Left renal cortex interstitium (tissue), 4 donors: ENCODE results near the gene TMEM239. TPM values are rescaled to one million over a fixed set of nuclear protein-coding genes. Genes with fewer than 3 reads are reported as not detected.
"Not testable (repeated sequence)": the region's sequence is repeated elsewhere in the genome, so short reads cannot be mapped to it uniquely, and the experiment has no call there.

Source experiments
- DNase-seq, 4 donors: peaks; one replicate each; pipeline ENCODE4 v3.0.0-alpha.2; 2013; ENCODE audit warnings: low read depth in 4 of 4, low spot score in 2 of 4, missing footprints in 1 of 4
- polyA plus RNA-seq, 4 donors: library from polyadenylated mRNA; unstranded; fragments of 120-200 nt; gene quantifications; one replicate each; pipeline ENCODE4 v1.2.1, GENCODE V29; 2013; ENCODE audit not compliant: insufficient read length in 4 of 4

TMEM239 gene
- polyA plus RNA-seq: under 1 TPM in 2 of 4 donors, not detected in 2; 0.07 to 0.09 TPM

DNA sequence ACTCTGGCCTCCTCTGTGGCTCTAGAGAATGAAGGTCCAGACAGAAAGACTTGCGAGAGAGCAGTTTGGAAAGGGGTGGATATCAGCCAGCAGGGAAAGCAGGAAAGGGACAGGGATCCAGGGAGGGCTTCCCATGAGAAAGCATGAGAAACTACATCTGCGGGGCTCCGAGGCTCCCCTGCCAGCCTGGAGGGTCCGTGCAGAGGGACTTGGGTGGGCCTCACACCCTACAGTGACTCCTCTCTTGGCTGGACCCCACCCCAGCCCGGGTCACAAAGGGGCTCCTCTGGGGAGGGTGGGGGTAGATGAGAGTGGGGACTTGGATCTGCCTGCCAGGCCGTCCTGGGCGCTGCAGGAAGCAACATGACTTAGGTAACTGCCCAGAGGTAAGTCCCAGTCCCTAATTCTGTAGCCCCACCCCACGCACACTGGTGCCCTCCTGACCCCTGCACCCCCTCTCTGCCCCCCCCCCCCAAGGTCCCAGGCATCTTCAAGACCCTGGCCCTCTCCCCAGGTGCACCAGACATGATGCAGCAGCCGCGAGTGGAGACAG lies at the start of gene TMEM239:
Gene TMEM239, plus strand, starts transcription at position 335 of the 553 bp plus-strand sequence. Its CDS starts 191 bp downstream, at position 526.
- DNase-seq: no peak

DNA sequence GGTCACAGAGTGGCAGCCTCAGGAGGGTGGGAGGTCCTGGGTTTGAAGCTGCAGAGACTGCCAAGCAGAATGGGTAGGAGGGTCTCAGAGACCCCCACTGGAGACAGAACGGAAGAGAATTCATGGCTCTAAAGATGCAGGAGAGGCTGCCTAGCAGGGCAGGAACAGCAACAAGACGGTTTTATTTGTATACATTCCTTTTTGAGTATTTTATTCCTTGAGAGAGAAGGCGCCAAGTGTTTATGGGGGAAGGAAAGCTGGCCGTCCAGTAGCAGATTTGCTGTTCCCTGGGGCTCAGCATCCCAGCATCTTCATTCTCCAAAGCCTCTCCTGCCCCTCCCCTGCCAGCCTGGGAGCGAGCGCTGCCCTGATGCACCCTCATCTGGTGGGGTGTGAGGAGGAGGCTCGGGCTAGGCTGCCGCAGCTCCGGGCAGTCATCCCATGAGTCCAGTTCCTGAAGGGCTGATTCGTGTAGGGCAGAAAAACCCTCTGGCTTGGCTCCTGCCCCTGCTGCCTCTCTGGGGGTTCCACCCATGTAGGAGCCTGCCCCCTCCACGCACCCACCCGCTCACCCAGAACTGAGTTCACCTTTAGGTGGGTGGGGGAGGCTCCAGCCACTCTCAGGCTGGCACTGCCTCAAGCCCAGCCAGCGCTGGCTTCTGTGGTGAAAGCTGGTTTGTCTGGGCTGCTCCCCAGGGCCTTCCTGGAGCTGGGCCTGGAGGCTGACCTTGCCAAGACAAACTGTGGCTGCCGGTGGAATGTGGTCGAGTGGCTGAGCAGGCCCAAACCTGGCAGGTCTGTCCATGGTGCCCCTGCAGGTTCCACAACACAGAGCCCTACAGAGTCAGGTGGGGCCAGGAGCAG lies 48.2 kb upstream of the TMEM239 start:
- no peak for DNase-seq

DNA sequence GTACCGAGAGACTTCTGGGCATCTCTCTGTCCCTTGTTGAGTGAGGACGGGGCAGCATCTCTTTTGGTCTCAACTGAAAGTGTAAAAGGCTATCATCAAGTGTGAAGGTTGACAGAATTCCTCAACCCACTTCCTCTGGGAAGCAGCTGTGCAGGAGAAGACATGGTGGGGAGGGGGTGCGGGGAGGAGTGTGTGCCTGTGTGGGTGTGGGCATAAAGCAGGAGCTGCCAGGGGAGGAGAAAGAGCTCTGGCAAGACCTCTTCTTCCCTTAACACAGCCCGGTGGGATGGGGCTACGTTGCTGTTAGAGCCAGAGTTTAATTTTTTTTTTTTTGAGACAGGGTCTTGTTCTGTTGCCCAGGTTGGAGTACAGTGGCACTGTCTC lies 47.5 kb upstream of the TMEM239 start:
- DNase-seq: no peak

DNA sequence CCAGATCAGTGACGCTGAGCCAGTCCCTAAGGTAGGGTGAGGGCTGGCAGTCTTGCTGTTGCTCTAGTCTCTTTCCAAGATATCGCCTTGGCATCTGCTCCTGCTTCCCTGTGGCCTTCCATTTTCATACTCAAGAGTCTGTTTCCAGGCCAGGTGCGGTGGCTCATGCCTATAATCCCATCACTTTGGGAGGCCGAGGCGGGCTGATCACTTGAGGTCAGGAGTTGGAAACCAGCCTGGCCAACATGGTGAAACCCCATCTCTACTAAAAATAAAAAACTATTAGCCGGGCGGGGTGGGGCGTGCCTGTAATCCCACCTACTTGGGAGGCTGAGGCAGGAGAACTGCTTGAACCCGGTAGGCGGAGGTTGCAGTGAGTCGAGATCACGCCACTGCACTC lies 46.1 kb upstream of the TMEM239 start:
- DNase-seq: not testable (repeated sequence)

DNA sequence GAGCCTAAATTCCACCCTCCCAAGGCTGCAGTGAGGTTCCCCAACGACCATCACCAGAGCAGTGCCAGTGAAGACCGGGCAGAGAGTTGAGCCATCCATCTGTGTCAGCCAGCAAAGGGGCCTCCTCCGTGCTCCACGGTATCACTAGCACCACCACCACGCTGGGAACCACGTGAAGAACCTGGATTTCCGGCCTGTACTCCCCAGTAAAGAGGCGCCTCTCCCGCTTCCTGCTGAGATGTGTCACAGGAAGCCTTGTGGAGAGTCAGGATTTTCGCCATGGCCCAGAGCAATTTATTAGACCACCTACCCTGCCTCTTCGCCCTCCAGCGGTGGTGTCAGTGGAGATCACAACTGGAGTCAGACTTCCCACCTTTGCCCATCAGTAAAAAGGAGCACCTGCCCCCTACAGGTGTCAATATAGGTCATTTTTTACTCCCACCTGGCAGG lies 44.5 kb upstream of the TMEM239 start:
- DNase-seq: no peak

DNA sequence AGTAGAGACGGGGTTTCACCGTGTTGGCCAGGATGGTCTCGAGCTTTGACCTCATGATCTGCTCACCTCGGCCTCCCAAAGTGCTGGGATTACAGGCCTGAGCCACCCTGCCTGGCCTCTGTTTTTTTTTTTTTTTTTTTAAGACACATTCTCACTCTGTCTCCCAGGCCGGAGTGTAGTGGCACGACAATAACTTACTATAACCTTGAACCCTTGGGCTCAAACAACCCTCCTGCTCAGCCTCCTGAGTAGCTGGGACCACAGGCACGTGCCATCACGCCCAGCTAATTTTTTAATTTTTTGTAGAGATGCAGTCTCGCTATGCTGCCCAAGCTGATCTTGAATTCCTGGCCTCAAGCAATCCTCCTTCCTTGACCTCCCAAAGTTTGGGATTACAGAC lies 42.4 kb upstream of the TMEM239 start:
- no peak for DNase-seq

DNA sequence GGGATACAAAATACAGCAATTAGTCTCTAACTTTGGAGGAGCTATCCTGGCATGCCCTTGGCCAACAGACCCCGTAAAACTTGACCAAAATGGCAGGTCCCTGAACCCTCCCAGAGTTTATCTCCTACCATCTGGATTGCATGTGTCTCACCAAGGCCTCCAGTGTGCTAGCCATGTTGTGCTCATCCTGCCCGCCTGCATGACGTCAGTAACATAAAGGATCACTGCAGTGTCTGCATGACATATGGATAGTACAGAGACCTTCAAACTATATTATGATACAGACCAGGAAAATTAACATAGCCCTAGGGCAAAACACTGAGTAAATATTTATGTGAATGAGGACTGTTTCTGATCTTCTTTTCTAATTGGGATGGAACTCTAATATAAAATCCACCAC lies 41.0 kb upstream of the TMEM239 start:
- no peak for DNase-seq

DNA sequence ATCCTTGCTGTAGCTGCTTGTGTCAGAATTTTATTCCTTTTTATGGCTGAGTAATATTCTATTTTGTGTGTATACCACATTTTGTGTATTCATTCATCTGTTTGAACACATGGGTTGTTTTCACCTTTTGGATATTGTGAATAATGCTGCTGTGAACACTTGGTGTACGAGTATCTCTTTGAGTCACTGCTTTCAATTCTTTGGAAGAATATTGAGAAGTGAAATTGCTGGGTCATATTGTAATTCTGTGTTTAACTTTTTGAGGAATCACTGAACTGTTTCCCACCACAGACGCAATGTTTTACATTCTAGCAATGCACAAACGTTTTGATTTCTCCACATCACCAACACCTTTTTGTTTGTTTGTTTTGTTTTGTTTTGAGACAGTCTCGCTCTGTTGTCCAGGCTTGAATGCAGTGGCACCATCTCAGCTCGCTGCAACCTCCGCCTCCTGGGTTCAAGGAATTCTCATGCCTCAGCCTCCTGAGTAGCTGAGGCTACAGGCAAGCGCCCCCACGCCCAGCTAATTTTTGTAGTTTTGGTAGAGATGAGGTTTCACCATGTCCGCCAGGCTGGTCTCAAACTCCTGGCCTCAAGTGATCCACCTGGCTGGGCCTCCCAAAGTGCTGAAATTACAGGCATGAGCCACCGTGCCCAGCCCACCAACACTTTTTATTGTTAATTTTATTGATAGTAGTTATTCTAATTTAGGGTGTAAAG lies 37.4 kb upstream of the TMEM239 start:
- no peak for DNase-seq

DNA sequence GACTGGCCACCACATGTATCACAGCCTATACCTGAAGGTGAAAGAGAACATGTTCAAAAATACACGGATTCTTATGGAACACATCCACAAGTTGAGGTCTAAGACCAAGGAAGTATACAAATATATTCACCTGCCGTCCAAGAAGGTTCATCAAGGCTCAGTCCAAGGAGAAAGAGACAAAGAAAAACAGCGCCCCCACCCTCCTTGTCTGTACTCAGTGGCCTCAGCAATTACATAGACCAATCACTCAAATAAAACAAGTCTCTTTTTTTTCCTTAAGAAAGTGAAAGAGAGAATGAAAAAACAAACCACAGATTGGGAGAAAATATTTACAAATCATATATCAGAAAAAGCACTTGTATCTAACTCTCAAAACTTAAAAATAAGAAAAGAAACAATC lies 35.2 kb upstream of the TMEM239 start:
- DNase-seq: no peak

DNA sequence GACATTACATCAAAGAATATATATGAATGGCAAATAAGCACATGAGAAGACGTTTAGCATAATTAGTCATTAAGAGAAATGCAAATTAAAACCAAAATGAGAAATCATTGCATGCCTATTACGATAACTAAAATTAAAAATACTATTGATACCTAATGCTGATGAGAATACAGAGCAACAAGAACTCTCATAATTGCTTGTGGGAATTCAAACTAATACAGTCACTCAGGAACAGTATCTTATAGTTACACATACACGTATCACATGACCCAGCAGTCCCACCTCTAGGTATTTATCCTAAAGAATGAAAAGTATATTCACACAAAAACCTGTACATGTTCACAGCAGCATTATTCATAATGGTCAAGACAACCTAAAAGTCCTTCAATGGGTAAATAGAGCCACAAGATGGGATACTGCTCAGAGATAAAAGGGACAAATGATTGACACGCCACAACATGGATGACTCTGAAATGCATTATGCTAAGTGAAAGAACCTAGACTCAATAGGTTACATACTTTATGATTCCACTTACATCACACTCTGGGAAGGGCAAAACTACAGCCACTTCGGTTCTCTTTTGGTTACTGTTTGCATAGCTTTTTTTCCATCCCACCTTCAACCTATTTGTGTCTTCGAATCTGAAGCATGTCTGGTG lies 32.1 kb upstream of the TMEM239 start:
- DNase-seq: no peak

DNA sequence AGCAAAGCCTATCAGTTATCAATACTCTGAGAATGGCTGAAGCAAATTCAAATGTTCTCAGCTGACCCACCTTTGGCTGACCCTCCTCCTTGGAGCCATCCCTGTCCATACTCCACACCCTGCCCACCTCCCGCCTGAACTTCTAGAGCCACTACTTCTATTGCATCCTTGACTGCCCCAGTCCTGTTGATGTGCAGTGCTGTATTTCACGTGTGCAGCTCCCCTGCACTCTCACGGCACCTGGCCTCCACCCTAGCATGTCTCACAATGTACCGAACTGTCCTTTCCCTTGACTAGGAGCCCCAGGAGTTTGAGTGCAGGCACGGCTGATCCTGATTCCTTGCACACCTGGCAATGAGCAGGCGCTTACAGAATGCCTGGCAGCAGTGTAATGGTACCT lies 22.7 kb upstream of the TMEM239 start:
- no peak for DNase-seq

DNA sequence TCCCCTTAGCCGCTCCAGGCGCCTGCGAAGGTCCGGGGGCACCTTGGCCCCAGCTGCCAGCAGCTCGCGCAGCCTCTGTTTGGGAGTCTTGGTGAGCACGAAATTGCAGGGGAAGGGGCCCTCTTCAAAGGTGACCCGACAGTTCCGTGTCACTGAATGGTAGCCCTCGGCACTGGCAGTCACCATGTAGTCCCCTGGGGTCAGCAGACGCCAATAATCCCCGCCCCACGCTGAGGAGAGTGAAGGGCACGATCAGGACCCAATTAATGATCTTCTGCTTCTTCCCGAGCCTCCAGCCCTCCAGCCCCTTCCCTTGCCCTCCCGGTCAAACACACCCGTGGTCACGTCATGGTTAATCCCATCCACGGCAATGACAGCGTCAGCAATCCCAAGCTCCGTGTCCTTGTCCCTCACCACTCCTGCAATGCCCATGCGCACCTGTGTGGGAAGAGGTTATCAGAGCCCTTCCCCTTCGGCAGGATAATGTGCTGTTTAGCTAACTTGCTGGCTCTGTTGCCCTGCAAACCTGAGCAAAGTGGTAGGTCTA lies 21.9 kb upstream of the TMEM239 start:
- DNase-seq: no peak

DNA sequence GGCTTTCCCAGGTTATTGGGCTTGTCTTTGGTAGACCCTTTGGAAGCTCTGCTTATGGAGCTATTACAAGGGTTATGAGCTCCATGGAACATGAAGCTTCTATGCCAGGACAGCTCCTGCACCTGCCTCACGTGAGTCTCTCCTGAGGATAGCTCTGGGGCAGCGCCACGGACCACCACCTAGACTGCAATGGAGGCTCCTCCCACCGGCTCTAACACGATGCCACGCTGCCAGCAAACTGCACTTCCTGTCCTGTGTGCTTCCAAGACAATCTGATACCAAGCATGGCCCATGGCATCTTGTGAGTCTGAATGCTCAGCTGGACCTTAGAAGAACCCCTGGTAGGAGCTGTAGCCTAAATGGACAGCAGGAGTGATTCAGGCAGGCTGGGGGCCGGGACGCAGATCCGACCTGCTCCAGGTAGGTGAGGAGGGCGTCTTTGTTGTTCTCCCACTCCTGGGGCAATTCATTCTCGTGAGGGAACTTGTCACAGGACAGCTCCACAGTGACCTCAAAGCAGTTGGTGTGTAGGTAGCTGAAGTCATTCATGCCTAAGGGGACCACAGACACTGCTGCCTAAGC lies 21.2 kb upstream of the TMEM239 start:
- no peak for DNase-seq

DNA sequence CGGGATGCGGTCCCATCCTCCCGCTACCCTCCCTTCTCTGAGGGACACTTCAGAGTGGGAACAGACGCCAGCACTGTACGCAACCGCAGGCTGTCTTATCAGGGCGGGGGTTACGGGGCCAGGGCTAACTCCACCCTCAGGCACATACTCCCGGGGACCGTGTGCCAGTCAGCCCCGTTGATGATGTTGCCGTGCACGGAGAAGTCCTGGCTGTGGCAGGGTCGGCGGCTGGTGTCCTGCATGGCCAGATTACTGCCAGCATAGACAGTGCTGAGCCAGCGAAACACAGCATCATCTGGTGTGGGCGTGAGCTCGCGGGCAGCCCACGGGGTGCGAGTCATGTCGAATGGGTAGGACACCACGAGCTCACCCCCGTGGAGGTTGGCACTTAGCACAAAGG lies 20.7 kb upstream of the TMEM239 start:
- no peak for DNase-seq

DNA sequence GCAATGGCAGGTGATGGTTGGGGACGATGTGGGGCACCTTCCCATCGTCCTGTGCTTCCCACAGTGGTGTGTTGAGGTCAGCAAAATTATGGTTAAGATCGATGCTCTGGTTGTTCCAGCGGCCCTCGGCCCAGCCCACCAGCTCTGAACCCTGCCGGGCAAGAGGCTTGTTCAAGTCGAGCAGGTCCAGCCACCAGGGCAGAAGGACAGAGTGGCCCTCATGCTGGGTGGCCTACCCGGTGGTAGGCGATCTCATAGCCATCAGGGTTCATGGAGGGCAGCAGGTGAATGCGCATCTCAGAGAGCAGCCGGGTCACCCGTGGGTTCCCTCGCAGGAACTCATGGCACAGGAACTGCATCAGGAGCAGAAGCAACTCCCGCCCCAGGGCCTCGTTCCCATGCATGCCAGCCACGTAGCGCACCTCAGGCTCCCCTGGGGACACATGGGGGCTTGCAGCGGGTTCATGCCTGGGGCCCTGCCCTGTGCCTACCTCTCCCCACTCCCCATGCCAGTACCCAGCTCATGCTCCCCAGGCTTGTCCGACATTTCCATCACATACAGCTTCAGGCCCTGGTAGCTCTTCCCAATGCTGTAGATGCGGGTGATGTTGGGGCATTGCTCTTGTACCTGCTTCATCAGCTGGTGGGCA lies 20.0 kb upstream of the TMEM239 start:
- DNase-seq: no peak

DNA sequence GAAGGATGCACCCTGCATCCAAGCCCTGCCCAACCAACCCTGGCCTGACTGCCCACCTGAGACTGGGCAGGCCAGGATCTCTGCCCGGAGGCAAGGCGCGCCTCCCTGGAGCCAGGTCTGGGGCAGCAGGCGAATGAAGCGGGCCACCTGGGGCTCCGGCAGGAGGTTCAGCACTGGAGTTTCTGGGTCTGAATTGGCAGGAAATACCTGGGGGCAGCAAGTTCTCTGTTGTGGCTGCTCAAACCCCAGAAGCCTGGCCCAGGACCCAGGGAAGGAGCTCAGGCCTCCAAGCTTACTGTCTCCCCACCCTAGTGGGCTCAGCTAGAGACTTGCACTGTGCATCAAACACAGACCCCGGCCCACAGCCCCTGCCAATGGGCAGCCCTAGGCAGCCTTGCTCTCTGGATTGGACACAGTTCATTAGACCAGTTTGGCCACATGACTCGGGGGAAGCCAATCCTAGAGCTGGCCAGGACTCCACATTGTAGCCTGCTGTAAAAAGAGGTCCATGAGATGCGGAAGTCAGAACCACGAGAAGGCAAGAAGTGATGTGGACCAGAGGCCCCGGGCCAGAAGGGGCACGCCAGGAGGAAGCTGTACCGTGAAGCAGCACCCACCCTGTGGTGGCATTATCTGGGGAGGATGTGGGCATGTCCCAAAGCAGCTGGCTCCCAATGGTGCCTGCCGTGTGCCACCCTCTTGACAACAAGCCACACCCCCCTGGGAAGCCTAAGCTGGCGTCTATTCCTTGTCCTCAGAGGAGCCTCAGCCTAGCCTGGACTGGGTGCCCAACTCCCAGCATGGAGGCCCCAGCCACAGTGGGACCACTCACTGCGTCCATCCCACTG lies 18.8 kb upstream of the TMEM239 start:
- no peak for DNase-seq

DNA sequence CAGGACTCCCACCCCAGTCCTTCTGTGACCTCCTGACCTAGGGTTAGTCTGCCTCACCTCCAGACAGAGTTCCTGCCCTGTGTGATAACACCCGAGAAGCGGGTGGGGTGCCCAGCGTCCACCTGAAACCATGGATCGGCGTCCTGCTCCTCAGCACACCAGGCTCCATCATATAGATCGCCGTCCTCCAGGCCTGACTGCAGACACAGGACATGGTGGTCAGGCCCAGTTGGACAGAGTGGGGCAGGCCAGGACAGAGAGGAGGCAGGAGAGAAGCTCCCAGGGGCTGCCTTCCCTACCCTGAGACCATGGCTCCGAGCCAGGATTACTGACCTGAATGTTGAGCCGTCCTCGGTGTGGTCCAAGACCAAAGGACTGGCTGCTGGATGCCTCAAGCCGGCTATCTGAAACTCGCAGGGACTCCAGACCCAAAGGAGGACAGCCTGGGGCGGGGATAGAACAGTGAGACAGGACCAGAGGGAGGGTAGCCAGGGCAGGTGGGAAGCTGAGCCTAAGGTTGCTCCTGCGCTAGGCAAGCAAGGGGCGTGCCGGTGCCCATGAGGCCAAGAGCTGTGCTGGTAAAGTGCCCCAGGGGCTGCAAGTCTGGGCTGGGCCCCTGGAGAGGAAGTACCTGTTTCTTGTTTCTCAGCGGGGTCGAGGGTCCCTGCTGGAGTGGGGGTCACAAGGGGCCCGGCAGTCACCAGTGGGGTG lies 17.9 kb upstream of the TMEM239 start:
- DNase-seq: no peak

DNA sequence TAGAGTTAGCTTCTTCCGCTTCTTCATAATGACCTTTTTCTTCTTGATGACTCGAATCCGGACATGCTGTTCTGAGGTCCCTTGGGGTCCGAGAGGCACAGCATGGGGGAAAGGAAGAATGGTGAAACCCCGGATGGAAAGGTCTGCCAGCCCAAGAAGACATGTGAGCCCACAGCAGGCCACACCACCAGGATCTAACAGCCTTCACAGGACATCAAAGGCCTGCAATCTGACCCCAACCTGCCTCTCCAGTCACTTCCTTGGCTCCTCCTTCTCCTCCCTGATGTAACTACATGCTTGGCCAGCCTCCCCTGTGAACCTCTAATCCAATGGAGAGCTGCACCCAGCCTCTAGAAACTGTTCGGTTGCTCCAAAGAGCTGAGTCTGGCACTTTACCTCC lies 17.4 kb upstream of the TMEM239 start:
- no peak for DNase-seq
